Keratinocyte (primary cell): ENCODE data around the gene CTIF. TPM values are rescaled to one million over a fixed set of nuclear protein-coding genes. Genes with fewer than 3 reads are reported as not detected.

Experiments
- DNase-seq: peaks from one replicate; pipeline ENCODE4 v3.0.0-alpha.2; 2011; ENCODE audit warnings: low read depth, missing footprints, low spot score
- FAIRE-seq: peaks from 2 replicates; lab custom pipeline; 2011; peaks lifted over from hg19 to GRCh38; lab: Jason Lieb, UNC
- H2AFZ ChIP-seq: 2 replicates; pipeline ENCODE4 v1.6.0; 2012; ENCODE audit warnings: low read length, control low read depth, inconsistent platforms; ENCODE audit not compliant: control insufficient read depth
- H3K27ac ChIP-seq: 2 replicates; pipeline ENCODE4 v1.5.1; 2011; ENCODE audit warnings: low read length; ENCODE audit not compliant: control insufficient read depth, insufficient read depth
- H3K27me3 ChIP-seq: 3 replicates; pipeline ENCODE4 v1.6.0; 2011; ENCODE audit warnings: low read length; ENCODE audit not compliant: control insufficient read depth, insufficient read depth; ENCODE audit errors: extremely low read depth
- H3K36me3 ChIP-seq, 2 experiments: 2 replicates in 1 of 2; 3 replicates in 1 of 2; pipeline ENCODE4 v1.5.1; 2011; ENCODE audit warnings: low read length in 2 of 2, mild to moderate bottlenecking in 1 of 2; ENCODE audit not compliant: control insufficient read depth in 2 of 2, insufficient read depth in 2 of 2; ENCODE audit errors: extremely low read depth in 1 of 2
- H3K4me1 ChIP-seq: 3 replicates; pipeline ENCODE4 v1.5.1; 2011; ENCODE audit warnings: low read length; ENCODE audit not compliant: control insufficient read depth, insufficient read depth; ENCODE audit errors: extremely low read depth
- H3K4me2 ChIP-seq: 3 replicates; pipeline ENCODE4 v1.6.0; 2011; ENCODE audit warnings: low read depth, low read length; ENCODE audit not compliant: control insufficient read depth, insufficient read depth; ENCODE audit errors: extremely low read depth
- H3K4me3 ChIP-seq, 3 experiments: fragments of 200-600 bp in 1 of 3; sonication (generic) in 1 of 3; 2 replicates in 2 of 3; 3 replicates in 1 of 3; pipeline ENCODE4 v1.5.1; 2011 to 2016; ENCODE audit warnings: low read length in 3 of 3, mild to moderate bottlenecking in 3 of 3, control low read depth in 2 of 3, inconsistent platforms in 1 of 3, low read depth in 1 of 3, mixed read lengths in 1 of 3, mixed run types in 1 of 3, moderate library complexity in 1 of 3; ENCODE audit not compliant: control insufficient read depth in 2 of 3, insufficient read depth in 2 of 3; ENCODE audit errors: extremely low read depth in 1 of 3
- H3K79me2 ChIP-seq: 2 replicates; pipeline ENCODE4 v1.6.0; 2012; ENCODE audit warnings: low read length; ENCODE audit not compliant: control insufficient read depth, insufficient read depth
- H3K9ac ChIP-seq: 3 replicates; pipeline ENCODE4 v1.6.0; 2011; ENCODE audit warnings: low read length; ENCODE audit not compliant: control insufficient read depth, insufficient read depth; ENCODE audit errors: extremely low read depth
- H3K9me1 ChIP-seq: 3 replicates; pipeline ENCODE4 v1.6.0; 2011; ENCODE audit warnings: low read length; ENCODE audit not compliant: control insufficient read depth, insufficient read depth; ENCODE audit errors: extremely low read depth
- H3K9me3 ChIP-seq: 2 replicates; pipeline ENCODE4 v1.5.1; 2012; ENCODE audit warnings: low read depth, low read length; ENCODE audit not compliant: control insufficient read depth
- H4K20me1 ChIP-seq: 3 replicates; pipeline ENCODE4 v1.6.0; 2011; ENCODE audit warnings: low read length; ENCODE audit not compliant: control insufficient read depth, insufficient read depth; ENCODE audit errors: extremely low read depth
- CTCF ChIP-seq, 3 experiments: IDR thresholded peaks in 1 of 3; conservative IDR thresholded peaks in 1 of 3; optimal IDR thresholded peaks in 1 of 3; 2 replicates in 2 of 3; 3 replicates in 1 of 3; pipeline versions ENCODE3 to v1.5.1; 2011; ENCODE audit warnings: low read length in 3 of 3, mild to moderate bottlenecking in 3 of 3, moderate library complexity in 2 of 3, control low read depth in 1 of 3, inconsistent platforms in 1 of 3; ENCODE audit not compliant: insufficient read depth in 2 of 3; ENCODE audit errors: extremely low read depth in 1 of 3
- EZH2 ChIP-seq: IDR thresholded peaks from one replicate; pipeline ENCODE4 v1.6.1; 2012; ENCODE audit warnings: inconsistent platforms, mild to moderate bottlenecking, low read length, moderate library complexity
- dilution Hi-C: fragments of 300-500 bp; cut with MboI; formaldehyde crosslinking; loops from one replicate; pipeline ENCODE4 v1.7.0; 2020; ENCODE audit warnings: low sequenced_read_pairs; ENCODE audit not compliant: extremely low pct_ligation_motif_present
- polyA plus RNA-seq, 5 experiments: library from polyadenylated mRNA; depleted of rRNA in 3 of 5; stranded (reverse) in 3 of 5; stranded (forward) in 1 of 5; unstranded in 1 of 5; fragments of >200 nt; gene quantifications; 1 replicate in 1 of 5; 2 replicates in 3 of 5; 3 replicates in 1 of 5; pipeline versions ENCODE4 v1.2.1 to v1.2.3, GENCODE V29; 2011 to 2012; ENCODE audit warnings: missing spikeins in 2 of 5, low read depth in 1 of 5, low replicate concordance in 1 of 5

CTIF gene
- polyA plus RNA-seq, 1 donor (not counting 4 experiments of a cell fraction or from before 2014, with no cell fraction given), result 15.0 TPM

DNA sequence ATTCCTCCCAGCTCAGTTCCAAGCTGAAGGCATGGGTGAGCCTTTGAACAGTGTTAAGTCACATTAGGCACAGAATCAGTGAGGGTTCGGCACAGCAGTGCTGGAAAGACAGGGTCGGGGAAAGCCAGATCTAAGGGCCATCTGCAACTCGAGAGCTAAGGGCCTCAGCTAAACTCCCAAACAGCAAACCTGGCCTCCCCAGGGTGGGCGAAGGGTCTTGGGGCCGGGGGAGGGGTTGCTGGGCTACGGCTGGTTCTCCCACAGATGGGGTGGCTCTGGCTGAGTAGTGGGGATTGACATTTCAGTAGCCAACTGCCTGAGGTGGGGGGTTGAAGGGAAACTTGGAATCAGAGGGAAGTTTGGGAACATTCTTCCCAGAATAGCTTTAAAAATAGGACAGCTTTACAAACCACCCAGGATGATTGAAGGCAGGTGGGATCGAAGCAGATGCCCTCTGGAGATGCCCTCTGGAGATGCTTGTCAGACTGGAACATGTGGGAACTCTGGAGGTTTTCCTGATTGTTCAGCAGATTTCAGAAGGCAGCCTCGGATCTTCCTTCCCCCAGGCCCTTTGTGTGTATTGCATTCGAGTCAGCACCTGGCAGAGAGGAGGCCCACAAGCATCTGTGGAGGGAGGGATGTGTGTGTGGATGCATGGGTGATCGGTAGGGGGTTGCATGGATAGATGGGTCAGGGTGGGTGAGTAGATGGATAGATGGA lies 255.6 kb downstream of the CTIF start:
- Histone ChIP-seq H3K9me1 (no peaks in the 10 kb centered on the region), H3K27me3 (no peaks in the 10 kb centered on the region), H3K4me2 (no peak overlapping the region), H2AFZ (no peak overlapping the region), H4K20me1 (no peaks in the 10 kb centered on the region), H3K4me1 (no peaks in the 10 kb centered on the region), H3K9me3 (no peaks in the 10 kb centered on the region), H3K36me3 (peaks cover 5% of the 10 kb centered on the region in 2 experiments), H3K79me2 (no peaks in the 10 kb centered on the region), H3K4me3 (no peak overlapping the region), H3K27ac (no peak overlapping the region), H3K9ac (no peak overlapping the region)
- DNase-seq (no peak), FAIRE-seq (no peak)
- dilution Hi-C loops, result no loop called here
- no peak for TF ChIP-seq EZH2
- no peak for TF ChIP-seq CTCF (optimal IDR thresholded peaks at IDR 0.05 in 1 of 3, IDR thresholded peaks at IDR 0.05 in 1 of 3, conservative IDR thresholded peaks at IDR 0.05 in 1 of 3; ENCODE audit: extremely low read depth in 1 of 3, insufficient read depth in 2 of 3, low read length in 3 of 3)

GRCh38 chr18:48795696-48796095 lies 256.9 kb downstream of the CTIF start:
- no peak overlapping the region for H3K9ac ChIP-seq
- no peak for TF ChIP-seq EZH2
- TF ChIP-seq CTCF (optimal IDR thresholded peaks at IDR 0.05 in 1 of 3, IDR thresholded peaks at IDR 0.05 in 1 of 3, conservative IDR thresholded peaks at IDR 0.05 in 1 of 3; ENCODE audit: extremely low read depth in 1 of 3, insufficient read depth in 2 of 3, low read length in 3 of 3), result no peak
- no peak overlapping the region for H3K4me2 ChIP-seq
- no peak overlapping the region for H3K4me3 ChIP-seq
- no peaks in the 10 kb centered on the region for H3K27me3 ChIP-seq
- H3K79me2 ChIP-seq, result no peaks in the 10 kb centered on the region
- H3K9me3 ChIP-seq, result no peaks in the 10 kb centered on the region
- DNase-seq (no peak), FAIRE-seq (no peak)
- no peaks in the 10 kb centered on the region for H3K9me1 ChIP-seq
- no peak overlapping the region for H2AFZ ChIP-seq
- dilution Hi-C loops, result no loop called here
- no peak overlapping the region for H3K27ac ChIP-seq
- H3K4me1 ChIP-seq, result no peaks in the 10 kb centered on the region
- H3K36me3 ChIP-seq, result peaks cover 8 to 9% of the 10 kb centered on the region in 2 experiments
- H4K20me1 ChIP-seq, result no peaks in the 10 kb centered on the region
